Medulla oblongata (tissue), 1 donor: ENCODE data around the gene ADARB2.
A peak's percentile ranks its signal among the peaks of the same experiment; 100 is the strongest.

Source experiments
- DNase-seq: peaks from one replicate; pipeline ENCODE4 v3.0.0-alpha.2; 2015; ENCODE audit errors: extremely low spot score

Gene ADARB2

GRCh38 chr10:1525354-1526162, 211.8 kb downstream of the ADARB2 start:
- DNase-seq, result no peak

DNA sequence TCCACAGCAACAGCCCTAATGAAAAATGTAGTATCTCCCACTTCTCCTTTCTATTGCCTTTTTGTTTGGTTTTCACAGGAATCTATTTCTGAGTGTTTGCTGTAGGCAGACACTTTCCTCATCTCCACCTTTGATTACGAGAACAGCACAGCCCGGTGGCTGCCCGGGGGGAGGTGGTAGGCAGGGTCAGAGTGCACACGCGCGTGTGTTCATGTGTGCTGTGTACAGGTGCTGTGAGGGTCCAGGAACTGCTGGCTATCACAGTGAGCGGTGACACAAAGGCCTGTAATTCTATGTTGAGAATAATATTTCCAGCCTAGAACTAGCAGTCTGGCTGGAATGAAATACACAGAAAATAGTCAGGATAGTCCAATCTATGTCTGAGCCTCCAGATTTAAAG, 212.8 kb downstream of the ADARB2 start:
- no peak for DNase-seq

- DNase-seq, result no peak
Measured at GRCh38 chr10:1523221-1523620, 214.1 kb downstream of the ADARB2 start.

DNA sequence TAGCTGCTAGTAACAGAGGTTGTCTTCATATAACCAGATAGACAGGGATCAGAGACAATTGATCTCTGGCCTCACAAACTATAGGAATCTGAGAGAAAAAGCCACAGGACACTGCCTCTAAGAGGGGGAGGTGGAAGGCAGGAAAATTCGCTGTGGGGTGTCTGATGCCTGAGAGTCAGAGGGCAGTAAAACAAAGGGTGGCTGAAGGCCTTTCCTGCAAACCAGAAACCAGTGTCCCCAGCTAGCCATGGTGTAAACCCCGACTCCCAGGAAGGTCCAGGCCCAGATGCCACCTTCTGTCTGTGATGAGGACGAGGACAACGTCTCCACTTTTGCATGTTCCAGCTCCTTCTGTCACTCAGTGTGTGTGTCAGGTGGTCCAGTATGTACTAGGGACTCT, 215.1 kb downstream of the ADARB2 start:
- no peak for DNase-seq

DNA sequence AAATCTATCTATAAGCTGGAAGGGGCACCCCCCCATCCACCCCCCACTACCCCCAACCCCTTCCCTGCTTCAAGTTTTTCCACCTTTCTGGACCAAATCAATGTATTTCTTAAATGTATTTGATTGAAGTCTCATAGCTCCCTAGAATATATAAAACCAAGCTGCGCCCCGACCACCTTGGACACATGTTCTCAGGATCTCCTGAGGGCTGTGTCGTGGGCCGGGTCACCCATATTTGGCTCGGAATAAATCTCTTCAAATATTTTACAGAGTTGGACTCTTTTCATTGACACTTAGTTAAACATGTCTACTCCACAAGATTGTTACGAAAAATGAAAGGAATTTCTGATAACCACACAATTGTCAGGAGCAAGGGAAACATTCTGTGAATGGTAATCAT, 215.6 kb downstream of the ADARB2 start:
- no peak for DNase-seq

- no peak for DNase-seq
Measured at GRCh38 chr10:1520909-1521565, 216.3 kb downstream of the ADARB2 start.

DNA sequence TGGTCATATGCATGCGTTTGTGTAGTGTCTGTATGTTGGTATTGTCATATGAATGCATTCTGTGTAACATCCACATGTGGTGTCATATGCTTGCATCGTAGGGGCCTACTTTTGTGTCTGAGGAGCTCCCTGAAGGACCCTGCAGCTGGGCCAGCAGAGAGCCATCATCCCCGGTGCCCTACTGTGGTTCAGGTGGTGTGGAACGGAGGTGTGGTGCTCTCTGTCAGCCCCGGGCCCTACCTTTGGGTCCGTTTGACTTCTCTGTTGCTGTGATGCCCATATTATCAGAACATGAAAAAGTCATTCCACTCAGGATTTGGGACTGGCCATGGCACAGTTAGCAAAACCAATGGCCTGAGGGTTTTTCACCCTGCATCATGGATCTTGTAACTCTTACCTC, 217.9 kb downstream of the ADARB2 start:
- DNase-seq, result no peak

DNA sequence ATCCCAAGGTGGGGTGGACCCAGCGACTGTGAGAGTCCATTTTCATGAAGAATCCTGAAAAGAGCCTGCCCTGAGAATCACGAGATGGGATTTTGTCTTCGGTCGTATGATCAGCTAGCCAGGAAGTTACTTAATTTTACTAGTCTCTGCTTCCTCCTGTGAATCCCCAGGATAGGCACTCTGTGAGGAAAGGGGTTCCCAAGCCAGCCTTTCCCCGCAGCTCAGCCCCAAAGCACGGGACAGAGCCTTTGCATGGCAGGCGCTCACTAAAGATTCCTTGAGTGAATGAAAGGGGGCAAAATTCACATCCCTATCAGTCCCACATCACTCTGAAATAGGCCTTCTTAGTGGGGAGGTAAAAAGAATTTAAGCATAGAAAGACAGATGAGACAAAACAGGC, 219.6 kb downstream of the ADARB2 start:
- DNase-seq, result no peak

DNA sequence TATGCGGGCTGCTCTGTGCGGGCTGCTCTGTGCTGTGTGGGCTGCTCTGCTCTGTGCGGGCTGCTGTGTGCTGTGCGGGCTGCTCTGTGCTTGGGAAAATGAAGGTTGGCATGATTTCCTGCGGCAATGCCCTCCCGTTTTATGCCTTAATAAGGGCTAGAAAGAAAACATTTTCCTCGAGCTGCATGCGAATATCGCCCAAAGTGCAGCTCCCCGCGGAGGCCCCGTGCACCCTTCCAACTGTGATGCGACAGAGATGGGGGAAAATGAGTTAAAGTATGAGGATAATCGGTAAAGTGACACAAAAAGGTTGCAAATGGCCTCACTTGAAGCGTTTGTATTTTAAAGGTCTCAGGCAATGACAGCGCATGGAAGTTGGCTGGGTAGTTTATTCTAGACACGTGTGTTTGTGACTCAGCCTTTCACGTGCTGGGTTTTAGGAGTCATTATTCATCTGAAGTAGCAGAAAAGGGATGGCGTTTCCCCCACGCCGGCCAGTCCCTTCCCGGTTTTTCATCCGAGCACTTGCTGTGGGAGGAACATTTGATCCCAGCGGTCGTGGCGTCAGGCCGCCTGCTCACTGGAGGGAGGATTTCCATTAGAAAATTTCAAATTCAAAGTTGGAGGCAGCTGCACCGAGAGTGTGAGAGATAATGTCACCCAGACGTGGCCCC, 220.7 kb downstream of the ADARB2 start:
- peak; percentile 9 for DNase-seq

DNA sequence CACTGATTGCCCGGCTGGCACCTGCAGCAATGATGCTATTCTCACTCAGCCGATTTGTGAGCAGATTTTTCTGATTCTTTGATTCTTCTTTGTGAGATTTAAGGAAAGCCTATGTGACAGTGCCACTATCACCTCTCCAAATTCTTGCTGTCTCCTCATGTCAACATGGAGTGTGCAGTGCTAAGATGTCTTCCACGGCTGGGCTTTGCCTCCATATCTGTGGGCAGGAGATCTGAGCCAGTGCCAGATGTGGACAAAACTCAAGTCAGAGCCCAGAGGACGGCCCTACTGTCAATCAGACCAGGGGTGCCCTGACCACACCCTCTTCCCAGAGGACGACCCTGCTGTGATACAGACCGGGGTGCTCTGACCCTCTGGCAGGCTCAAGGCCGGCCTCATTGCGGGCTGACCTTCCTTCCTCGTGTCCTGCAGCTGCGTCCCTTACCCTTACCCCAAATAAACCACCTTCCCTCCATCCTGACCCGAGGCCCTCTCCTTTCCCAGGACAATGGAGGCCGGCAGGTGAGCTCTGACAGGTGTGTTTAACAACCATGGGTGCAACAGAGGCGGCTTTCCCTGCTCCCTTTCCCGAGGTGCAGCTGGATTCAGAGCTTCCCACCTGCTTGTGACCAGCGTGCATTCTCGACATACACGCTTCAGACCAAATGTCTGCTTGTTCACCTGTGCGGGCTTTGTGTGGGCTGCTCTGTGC, 221.4 kb downstream of the ADARB2 start:
- DNase-seq, result no peak

DNA sequence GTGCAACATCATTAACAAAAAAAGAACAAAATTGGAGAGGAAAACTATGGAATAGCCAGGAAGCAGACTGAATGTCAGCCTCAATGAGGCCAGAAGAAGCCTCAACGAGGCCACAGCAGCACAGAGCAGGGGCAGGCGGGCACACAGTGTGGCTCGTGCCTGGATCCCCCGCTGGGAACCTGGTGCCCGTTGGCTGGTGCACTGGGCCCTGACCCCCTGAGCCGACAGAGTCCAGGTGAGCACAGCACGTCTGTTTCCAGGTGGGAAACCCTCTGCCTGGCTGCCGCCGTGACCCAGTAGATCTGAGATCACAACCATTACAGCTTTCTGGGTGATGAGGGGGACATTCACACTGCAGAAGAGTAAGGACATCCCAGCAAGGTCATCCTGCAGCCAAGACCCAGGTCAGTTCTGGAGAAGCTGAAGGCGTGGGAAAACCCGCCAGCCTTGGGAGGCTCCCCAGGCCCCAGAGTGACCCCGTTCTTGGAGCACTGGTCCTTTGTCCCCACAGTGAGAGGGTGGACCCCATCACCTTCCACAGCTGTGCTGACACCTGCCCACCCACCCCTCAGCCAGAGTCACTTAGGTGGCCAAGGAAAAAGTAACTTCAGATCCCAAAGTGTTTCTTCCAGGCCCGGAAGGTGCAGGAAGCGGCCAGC, 222.1 kb downstream of the ADARB2 start:
- DNase-seq, result no peak

- DNase-seq, result no peak
Measured at GRCh38 chr10:1514681-1515080, 222.6 kb downstream of the ADARB2 start.

DNA sequence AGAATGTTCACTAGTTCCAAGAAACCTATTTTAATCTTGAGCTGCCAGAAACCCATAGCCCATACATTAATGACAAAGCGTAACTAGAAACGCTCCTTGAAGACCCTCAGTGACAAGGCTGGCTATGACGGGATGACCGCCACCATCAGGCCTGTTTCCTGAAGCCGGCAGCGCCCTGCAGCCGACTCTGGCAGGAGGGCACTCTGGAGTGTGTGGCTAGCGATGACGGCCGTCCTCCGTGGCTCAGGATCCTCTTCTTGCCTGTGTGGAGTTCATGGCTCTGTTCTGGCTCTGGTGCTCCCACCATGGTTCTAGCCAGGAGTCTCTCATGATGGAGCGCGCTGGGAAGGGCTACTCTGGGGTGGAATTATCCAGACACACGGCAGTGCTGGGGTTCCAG, 224.1 kb downstream of the ADARB2 start:
- no peak for DNase-seq

- DNase-seq, result no peak
Measured at GRCh38 chr10:1509011-1509530, 228.3 kb downstream of the ADARB2 start.

- DNase-seq, result no peak
Measured at GRCh38 chr10:1508096-1508495, 229.2 kb downstream of the ADARB2 start.

DNA sequence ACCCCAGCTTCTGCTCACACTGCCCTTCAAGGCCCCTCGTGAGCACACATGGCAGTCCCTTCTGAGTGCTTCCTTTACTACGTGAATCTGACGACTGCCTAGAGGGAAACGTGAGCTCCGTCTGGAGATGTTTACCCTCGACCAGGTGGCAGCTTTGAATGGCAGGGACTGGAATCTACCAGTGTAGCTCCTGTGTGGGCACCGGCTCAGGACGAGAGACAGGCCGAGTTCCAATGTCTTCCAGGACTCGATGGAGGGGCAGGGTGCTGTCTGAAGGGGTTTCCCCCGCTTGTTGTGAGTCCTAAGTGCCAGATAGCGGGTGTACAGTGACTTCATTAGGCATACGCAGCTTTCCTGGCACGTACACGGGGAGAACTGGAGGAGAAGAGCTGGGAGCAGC, 229.9 kb downstream of the ADARB2 start:
- DNase-seq, result no peak

DNA sequence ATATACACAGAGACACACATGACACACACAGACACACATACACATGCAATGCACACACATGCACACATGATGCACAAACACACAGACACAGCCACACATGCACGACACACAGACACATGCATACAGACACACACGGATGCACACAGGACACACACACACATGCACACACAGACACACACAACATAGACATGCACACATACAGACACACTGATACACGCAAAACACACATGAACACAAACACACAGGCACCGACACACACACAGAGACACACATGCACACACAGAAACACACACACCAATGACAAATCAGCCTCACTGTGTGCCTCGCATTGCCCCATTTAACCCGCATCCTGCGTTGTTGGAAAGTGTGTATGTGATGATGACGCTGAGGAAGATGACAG, 232.4 kb downstream of the ADARB2 start:
- no peak for DNase-seq

DNA sequence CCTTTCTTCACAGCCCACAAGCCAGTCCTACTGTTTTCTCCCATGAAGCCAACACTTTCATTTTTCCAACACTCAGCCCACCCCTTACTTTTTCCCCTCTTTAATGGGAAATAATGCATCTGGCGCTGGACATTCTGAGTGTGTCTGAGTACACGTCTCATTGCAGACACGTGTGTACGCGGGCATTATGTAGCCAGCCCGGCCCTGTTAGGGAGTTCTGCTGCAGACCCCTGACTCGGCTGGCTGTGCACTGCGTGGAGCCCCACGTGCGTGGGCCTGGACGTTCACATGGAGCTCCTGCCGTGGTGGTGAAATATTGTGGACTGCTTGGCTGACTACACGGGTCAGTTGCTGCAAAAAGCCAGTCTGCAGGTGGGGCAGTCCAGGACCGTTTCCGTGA, 233.0 kb downstream of the ADARB2 start:
- no peak for DNase-seq

DNA sequence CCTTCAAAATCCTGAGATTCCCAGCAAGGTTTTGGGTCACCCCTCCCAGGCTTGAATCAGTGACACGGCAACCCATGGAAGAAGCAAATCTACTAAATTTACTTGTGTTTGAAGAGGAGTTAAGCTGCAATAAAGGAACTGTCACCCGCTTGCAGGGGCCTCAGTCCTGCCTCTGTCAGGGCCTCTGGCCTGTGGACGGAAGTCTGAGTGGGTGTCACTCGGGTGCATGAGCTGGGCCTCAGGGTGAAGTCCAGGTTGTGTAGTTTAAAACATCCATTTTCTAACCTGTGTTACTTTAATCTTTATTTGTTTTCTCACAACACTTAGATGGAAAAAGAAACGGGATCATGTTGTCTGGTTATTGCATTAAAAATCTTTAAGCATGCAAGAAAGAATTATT, 234.9 kb downstream of the ADARB2 start:
- DNase-seq, result no peak

DNA sequence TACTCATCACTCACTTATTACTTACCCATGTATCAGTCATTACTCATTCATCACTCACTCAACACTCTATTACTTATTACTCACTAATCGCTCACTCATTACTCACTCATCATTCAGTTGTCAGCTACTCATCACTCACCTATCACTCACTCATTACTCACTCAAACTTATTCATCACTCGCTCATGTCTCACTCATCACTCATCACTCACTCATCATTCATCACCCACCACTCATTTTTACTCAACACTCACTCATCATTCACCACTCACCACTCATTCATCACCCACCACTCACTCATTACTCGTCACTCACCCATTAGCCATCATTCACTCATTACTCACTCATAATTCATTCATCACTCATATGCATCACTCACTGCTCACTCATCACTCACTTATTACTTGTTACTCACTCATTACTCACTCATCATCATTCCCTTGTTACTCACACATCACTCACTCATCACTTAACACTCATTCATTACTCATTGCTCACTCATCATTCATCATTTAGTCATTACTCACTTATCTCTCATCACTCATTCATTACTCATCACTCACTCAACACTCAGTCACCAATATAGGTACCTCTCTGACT, 237.9 kb downstream of the ADARB2 start:
- no peak for DNase-seq

DNA sequence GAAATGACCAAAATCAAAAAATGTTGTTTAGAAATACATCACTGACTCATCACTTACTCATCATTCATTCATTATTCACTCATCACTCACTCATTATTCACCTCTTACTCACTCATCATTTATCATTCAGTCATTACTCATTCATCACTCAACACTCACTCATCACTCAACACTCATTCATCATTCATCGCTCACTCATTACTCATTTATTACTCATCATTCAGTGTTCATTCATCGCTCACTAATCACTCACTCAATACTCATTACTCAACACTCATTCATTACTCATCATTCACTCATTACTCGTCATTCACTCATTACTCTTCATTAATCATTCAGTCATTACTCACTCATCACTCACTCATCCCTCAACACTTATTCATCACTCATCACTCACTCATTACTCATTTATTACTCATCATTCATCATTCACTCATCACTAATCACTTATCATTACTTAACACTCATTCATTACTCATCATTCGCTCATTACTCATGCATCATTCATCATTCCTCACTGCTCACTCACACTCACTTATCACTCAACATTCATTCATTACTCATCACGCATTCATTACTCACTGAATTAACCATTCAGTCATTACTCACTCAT, 238.5 kb downstream of the ADARB2 start:
- no peak for DNase-seq
